ENCODE results near the gene RAMP1.
"Not testable (repeated sequence)": the region's sequence is repeated elsewhere in the genome, so short reads cannot be mapped to it uniquely, and the experiment has no call there.

The RAMP1 gene

DNA sequence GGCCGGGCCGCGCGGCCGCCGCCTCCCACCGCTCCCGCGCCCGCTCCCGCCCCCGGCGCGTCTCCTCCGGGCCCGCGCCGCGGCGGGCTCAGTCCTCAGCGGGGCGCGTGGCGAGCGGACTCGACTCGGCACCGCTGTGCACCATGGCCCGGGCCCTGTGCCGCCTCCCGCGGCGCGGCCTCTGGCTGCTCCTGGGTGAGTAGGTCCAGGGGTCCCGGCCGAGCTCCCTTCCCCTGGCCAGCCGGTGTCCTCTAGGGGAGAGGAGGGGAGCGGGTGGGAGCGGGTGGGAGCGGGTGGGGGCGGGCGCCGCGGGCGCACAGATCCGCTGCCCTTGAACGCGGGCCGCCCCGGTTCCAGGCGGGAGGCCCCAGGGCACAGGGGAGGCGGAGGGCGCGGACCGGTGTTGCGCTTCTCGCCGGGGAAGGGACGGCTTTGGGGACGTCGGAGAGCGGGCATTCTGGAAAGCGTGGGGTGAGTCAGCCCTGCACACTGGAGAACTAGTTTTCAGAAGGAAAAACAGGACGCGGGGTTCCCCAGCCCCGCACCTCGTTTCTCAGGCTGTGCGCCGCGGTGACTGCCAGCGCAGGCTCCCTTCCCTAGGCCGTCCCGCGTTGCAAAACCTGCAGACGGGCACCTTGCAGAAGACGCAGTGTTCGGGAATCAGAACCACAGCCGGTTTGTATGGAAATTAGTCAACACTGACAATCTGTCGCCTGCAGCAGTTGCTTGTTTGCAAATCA, at the start of gene RAMP1:
RAMP1 (plus strand) TSS at position 91 of the 740 bp plus-strand sequence; CDS start at position 144, 53 bp downstream.
- DNase-seq: no peak

DNA sequence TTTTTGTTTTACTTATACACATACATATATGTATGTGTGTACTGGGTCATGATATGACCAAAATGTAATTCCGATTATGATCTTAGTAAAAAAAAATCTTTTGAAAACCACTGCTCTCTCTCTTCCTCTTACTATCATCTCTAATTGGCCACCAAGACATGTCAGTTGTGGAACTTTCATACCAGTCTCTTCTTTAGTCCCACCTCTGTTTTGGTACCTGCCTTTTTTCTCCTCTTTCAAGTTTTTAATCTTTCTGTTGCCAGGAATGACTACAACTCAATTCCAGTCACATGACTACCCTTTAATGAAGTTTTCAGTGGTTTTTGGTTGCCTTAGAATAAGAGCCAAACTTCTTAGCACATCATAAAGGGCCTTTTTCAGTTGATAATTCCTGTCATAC, 43.8 kb upstream of the RAMP1 start:
- DNase-seq: no peak

DNA sequence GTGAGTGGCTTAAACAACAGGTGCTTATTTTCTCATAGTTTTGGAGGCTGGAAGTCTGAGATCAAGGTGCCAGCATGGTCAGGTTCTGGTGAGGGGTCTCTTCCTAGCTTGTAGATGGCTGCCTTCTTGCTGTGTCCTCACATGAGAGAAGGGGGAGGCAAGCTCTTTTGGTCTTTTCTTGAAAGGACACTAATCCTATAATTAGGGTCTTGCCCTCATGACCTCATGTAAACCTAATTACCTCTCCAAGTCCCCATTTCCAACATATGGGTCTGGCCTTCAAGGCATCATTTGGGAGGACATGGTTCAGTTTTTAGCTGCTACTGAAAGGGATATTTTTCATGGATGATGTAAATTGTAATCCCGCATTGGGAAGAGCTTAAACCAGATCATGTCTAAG, 42.9 kb upstream of the RAMP1 start:
- no peak for DNase-seq

DNA sequence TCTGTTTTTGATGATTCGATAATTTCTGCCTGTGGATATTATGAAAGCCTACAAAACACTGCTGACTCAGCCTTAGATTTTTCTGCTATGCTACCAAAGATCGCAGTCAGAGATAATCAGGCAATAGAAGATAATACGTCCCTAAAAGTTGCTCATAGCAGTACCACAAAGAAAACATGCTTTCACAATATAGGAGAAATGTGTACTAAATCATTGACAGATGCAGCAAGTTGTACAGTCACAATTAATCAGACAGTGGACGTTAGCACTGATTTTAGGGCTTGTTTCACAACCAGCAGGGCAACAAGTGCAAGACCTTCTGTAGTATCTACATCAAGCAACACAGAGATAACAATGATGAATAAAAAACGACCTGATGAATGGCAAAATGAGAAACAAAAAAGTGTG, 41.4 kb upstream of the RAMP1 start:
- DNase-seq: no peak

DNA sequence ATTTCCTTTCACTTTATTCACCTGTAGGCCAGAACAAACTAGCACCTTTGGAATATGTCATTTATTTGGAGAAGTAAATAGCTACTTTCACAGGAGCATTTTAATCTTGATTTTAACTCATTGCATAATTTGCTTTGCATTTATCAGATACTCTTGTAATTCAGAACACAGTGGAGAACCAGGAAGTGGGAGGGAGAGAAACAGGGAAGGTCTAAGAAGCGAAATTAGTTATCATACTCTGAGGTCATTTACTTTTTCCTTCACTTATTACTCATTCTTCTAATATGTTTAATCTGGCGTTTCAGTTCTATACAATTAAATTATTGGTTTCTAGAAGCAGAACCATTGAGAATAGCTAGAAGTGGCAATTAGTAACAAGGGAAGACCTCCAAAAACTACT, 40.2 kb upstream of the RAMP1 start:
- no peak for DNase-seq

DNA sequence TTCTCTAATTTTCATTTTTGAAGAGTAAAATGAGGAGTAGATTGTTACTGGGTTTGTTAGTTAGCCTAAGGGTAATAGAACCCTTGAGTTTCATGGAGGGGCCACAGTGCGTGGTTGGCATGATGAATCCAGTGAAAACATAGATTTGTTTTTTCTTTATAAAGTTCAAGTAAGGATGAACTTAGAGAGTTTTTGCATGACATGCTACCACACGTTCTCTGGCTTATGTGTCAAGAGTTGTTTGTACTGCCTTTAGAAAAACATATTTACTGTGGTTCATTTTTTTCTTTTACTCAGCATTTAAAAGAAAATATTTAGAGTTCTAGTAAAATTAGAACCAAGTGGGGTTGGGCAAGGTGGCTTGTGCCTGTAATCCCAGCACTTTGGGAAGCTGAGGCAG, 39.0 kb upstream of the RAMP1 start:
- DNase-seq: no peak

DNA sequence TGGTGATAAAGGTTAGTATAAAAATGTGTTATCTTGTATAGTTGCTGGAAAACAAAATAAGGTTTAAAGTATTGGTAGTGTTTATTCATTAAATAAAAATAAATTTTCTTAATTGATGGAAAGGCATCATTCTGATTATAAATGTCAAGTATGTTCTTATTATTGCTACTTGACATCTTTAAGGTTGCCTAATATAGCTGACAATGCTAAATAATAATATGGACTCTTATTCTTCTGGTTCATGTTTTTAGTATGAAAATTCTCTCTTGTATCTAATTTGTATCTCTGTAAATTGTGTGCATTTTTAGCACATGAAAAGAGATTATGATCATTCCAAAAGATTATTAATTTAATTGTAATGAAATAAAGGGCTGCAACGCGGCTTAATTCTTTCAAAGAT, 35.9 kb upstream of the RAMP1 start:
- DNase-seq: no peak

DNA sequence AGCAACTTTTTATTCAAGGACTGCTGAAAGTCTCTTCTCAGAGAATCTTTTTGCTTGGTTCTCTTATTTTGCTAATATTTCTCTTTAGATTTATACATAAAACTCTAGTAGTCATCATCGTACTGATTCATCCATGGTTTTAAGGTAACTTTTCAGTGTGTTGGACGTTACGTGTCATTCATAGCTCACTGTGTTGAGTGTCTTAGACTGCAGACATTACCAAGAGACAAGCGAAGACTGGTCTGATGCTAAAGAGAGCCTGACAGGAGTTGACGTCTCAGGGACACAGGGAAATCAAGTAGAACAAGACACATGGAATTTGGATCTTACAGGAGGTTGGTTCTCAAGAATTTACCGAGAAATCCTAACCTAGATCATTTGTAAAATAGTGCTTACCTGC, 35.3 kb upstream of the RAMP1 start:
- no peak for DNase-seq

DNA sequence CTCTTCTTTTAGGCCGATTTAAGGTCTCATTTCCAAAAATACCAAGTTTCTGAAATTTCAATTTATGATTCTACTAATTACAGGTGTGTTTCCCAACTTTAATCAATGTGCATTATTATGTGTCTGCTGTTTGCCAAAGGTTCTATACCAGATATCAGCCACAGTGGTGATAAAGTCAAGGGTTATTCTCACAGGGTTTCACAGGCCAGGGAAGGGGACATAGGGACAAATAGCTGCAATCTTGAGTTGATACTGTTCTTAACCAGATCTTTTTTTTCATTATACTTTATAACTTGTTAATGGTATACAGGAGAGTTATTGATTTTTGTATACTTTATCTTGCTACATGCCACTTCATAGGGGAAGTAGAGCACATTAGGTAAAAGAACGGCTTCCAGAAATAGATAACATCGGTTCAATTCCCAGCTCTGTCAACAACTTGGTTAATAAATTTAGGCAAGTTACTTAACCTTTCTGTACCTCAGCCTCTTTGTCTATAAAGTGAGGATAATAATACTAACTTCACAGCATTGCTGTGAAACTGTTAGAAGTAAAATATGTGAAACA, 31.9 kb upstream of the RAMP1 start:
- no peak for DNase-seq

DNA sequence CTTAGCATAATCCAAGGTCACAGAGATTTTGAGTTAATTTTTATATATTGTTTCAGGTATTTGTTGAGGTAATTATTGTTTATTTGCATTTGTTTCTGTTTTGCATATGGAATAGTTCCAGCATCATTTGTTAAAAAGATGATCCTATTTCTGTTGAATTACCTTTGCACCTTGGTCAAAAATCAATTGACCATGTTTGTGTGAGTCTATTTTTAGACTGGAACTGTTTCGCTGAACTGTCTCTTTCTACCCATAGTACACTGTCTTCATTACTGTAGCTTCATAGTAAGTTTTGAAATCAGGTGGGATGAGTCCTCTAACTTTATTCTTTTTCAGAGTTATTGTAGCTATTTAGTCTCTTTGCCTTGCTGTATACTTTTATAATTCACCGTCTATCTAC, 28.9 kb upstream of the RAMP1 start:
- no peak for DNase-seq

DNA sequence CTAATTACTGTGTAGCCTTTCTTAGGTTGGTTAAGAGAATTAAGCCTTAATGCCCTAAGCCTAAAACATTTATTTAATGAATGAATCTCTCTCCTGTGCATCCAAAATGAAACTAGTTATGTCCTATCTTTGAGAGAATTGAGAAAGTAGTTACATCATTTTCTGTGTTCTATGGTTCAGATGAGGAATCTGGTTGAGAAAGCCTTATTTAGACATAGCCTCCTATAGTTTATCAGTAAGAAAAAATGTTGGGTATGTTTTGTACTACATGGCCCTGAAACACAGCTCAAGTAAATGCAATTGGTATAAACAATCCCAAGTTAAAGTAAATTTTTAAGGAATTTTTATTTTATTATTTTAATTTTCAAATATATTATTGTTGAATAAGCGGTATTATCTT, 25.9 kb upstream of the RAMP1 start:
- no peak for DNase-seq

DNA sequence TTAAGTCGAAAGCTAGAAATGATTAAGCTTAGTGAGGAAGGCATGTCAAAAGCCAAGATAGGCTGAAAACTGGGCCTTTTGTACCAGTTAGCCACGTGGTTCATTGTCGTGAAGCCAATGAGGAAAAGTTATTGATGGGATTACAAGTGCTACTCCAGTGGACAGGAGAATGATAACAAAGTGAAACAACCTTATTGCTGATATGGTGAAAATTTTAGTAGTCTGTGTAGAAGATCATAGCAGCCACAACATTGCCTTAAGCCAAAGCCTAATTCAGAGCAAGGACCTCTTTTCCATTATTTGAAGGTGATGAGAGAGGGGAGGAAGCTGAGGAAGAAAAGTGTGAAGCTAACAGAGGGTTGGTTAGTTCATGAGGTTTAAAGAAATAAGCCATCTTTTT, 24.1 kb upstream of the RAMP1 start:
- DNase-seq: no peak

DNA sequence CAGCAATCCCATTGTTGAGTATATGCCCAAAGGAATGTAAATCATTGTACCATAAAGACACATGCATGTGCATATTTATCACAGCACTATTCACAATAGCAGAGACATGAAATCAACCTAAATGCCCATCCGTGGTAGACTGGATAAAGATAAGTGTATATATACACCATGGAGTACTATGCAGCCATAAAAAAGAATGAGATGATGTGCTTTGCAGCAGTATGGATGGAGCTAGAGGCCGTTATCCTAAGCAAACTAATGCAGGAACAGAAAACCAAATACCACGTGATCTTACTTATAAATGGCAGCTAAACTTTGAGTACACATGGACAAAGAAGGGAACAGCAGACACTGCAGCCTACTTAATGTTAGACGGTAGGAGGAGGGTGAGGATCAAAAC, 18.4 kb upstream of the RAMP1 start:
- no peak for DNase-seq

DNA sequence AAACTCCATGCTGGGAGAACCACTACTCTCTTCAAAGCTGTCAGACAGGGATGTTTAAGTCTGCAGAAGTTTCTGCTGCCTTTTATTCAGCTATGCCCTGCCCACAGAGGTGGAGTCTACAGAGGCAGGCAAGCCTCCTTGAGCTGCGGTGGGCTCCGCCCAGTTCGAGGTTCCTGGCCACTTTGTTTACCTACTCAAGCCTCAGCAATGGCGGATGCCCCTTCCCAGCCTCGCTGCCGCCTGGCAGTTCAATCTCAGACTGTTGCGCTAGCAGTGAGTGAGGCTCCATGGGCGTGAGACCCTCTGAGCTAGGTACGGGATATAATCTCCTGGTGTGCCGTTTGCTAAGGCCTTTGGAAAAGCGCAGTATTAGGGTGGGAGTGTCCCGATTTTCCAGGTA, 10.5 kb upstream of the RAMP1 start:
- DNase-seq: not testable (repeated sequence)

DNA sequence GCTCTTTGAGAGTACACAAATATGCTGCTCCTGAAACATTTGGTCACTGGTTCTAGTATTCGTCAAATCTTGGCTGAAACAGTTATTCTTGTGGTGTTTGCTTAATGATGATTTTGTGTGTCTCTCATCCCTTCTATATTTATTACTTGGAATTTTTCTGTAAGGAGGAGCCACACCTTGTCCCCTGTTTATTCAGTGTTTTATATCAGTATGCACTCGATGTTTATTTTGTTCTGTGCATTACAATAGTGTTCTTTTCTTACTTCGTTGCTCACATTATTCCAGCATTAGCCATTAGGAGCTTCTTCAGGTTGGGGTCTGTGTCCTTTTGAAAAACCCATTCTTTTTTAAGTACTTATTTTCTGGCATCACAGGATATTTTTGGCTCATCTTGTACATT, 5.1 kb upstream of the RAMP1 start:
- no peak for DNase-seq

DNA sequence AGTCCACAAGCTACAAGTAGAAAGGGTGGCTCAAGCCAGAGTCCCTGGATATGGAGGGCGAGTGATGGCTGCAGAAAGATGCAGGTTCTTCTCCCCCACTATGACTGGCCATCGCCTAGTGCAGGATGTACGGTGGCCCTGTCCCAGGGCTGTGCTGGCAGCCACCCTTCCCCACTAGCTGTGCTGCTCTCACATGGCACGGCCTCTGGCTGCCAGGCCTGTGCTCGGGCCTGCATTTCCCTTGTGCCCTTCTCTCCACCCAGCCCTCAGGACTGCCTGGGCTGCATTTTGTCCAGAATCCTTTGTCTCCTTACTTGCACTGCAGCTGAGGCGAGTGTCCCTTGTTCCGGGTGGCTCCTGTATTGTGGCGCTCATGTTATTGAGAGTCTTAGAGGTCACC, 1.6 kb upstream of the RAMP1 start:
- DNase-seq: no peak

DNA sequence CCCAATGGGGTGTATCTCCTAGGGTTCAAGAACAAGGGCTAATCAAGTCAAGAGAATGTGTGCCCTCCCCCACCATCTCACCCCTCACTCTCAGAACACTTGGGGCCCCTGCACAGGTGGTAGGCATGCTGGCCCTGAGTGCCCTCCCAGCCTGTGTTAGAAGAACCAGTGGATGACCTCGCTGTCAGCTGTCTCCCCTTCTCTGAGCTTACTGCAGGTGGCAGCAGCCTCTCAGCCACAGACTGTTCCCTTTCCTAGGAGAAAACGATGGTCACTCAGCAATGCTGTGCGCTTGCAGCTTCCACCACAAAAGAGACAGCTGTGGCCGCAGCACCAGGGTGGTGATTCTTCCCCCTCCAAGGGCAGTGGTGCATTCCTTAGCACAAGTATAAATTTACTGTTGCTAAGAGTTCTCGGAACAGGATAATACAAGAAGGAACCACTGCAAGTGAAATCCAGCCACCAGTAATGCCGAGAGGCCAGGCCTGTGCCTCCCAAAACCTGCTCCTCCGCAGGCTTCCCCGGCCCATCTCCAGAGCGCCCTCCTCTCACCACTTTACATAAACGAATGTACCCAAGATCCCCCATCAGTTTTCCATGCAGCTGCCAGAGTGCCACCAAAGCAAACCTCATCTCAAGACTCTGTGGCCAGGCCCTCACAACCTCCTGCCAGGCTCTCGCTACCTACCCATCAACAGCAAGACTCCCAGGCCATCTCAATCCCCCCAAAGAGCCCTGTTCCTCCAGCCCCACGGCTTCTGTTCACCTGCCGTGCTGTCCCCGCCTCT, 935 bp upstream of the RAMP1 start:
- DNase-seq: peak in 1 of 2 donors; percentile 32

DNA sequence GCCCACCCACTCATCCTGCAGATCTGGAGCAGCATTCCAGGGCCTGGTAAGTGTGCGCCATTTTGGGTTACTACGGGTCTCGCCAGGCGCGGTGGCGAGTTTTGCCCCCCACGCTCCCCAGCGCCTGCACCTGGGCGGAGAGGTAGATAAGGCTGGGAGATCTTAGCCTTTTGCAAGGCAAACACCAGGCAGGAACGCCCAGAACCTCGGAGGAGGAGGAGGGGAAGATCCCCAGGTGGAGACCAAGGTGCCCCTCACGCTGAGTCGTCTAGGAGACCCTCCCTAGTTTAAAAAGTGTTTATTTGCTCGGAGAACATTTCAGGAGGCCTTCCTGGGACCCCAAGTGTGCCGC, 365 bp upstream of the RAMP1 start:
- no peak for DNase-seq

DNA sequence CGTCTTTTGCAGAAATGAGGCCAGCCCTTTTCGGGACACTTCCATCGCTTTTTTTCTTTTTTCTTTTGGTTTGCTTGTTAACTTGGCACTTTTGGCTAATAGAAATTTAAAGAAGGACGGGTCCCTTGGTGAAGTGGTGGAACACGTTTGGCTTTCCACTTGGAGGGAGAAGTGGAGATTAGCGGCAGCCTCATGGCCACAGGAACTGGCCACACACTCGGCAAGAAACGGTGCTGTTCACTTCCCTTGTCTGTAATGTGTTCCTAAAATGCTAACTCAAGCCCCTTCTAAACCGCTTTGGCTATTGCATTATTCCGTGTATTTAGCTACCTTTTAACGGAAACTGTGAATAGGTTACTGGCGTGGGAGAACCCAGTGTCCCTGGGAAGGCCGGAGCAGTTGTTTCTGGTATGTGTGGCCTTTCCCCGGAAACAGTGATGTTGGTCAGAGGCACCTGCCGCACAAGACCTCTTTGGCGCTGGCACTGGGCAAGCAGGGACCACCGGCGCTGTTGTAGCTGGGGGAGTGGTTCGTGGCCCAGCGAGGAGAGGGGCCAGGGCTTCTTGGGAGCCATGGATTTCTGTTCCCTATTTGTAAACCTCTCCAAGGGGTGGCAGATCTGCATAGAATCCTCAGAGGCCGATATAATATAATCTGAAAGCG, 981 bp downstream of the RAMP1 start:
- DNase-seq: no peak

DNA sequence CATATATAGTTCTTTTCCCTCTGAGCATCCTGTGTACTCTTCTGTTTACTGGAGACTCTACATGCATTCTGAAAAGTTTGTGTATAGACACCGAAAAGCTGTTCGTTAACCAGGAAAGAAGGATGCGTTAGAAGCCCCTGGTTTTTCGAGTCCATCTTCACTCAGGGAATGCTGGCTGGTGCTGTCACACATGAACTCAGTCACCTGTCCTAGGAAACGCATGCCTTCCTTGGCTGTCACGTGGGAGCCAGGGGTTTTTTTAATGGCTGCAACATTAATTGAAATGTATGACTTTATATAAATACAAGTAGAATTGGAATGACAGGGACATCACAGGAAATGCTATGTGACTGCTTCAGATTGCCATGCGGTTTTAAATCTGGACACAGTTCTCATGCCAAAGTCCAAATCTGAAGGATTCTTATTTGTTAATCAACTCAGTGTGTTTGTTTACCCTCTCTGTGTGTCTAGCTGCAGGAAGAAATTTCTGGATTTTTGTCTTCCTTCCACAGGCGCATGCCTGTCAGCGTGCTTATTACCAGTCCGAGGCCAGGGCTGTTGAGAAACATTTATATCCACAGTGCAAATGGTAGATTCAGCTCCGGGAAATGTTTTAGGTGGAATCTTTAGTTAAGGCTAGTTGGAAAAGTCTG, 2.6 kb downstream of the RAMP1 start:
- DNase-seq: no peak

DNA sequence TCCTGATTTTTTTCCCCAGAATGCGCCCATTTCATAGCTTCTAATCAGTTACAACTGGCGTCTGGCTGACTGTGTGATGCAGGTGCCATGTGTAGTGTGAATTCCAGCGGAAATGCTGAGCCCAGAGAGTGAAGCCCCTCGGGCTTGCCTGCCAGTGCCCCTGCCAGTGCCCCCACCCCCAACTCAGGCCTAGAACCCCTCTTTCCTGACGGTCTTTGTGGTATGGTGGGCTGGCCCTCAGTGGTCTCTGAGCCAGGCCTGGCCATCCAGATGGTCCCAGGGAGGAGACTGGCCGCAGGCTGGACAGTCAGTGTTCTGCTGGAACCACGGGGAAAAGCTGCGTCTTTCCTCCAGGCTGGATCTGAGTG, 3.1 kb downstream of the RAMP1 start:
- no peak for DNase-seq

DNA sequence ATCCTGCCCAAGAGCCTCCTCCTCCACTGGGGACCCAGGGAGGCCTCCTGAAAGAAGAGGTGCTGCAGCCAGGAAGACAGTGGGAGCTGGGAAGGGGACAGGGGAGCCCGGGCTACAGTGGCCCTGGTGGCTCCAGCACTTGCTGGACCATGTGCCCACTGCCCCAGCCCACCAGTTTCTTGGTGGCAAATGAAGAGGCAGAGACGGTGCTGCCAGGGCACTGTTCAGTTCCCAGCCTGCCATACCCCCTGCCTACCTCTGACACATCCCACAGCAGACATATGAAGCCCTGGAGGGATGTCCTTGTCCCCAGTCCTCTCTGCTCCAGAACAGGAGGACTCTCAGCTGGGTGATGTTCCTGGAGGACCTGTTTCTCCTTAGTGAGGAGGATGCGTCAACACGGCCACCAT, 3.7 kb downstream of the RAMP1 start:
- DNase-seq: no peak

DNA sequence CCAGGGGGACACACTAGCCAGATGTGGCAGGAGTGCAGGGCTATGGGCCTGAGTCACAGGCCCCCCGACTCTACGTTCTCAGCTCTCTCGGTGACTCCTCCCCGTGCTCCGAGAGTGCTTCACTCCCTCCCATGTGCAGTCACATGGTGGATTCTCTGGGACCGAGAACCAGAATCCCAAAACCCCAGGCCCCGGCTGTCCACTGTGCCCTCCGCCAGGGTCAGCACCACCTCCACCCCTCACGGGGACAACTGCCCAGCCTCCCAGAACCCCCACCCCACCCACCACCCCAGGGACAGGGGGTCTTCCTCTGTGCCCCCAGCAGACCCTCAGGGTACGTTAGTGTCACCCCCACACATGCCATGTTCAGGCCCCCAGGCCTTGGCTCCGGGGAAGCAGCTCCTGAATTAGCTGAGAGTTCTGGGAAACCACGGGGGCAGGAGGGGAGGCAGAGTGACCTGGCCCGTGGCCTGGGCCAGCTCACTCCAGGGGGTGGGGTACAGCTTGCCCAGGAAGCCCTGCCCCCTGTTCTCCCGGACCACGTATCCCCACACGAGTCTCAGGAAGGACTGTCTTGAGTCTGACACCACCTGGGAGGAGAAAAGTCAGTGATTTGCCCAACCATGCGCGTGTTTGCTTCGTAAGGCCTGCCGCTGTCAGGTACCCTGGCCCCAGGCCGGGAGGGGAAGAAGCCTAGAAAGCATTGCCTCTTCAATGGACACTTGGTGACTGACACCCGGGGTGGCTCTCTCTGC, 4.4 kb downstream of the RAMP1 start:
- no peak for DNase-seq

Measured in stimulated activated CD4-positive, alpha-beta T cell treated with anti-CD3 and anti-CD28 coated beads, Interleukin-2, amount 100 ng/mL, for 48 hours (primary cell).